ENCODE data around the gene SATB2. TPM values are rescaled to one million over a fixed set of nuclear protein-coding genes. Genes with fewer than 3 reads are reported as not detected.
A peak's percentile ranks its signal among the peaks of the same experiment; 100 is the strongest.

SATB2 gene
- polyA plus RNA-seq (2012; rRNA removed): 0.06 and 0.13 TPM in 2 replicates
- 0.10 and 0.17 TPM in 2 replicates for polyA plus RNA-seq (2012; cell fraction: cytosol; rRNA removed)
- polyA plus RNA-seq (2012; cell fraction: nucleus; rRNA removed): 0.30 and 0.55 TPM in 2 replicates

GRCh38 chr2:199457147-199458008, at the start of gene SATB2:
SATB2 (minus strand) TSS chr2:199457939; CDS start chr2:199456037, 1,902 bp downstream.
- Histone ChIP-seq H4K20me1 (ENCODE audit: insufficient read depth) (no peaks in the 10 kb centered on the region), H3K27ac (ENCODE audit: low read depth in 2 of 2, low read length in 1 of 2) (no peak within 1 kb of the TSS), H3K9ac (peak within 1 kb of the TSS; percentile 43; the same call in 1 of the 2 replicates), H3K9me3 (no peaks in the 10 kb centered on the region), H3K27me3 (ENCODE audit: insufficient read depth) (peaks cover 65% of the 10 kb centered on the region), H3F3A (replicated peaks; ENCODE audit: insufficient read depth) (peaks cover 8% of the 10 kb centered on the region), H3K4me2 (peak within 1 kb of the TSS; percentile 93), H3K4me1 (ENCODE audit: control insufficient read depth in 1 of 2, insufficient read depth in 2 of 2, low read depth in 1 of 2, low read length in 1 of 2) (peaks cover 0 to 9% of the 10 kb centered on the region in 2 experiments; a peak in 1 of 4 replicates), H3K4me3 (ENCODE audit: low read depth in 2 of 2, low read length in 1 of 2) (peak within 1 kb of the TSS; percentile 65 to 87), H2AFZ (ENCODE audit: low read depth) (peak within 1 kb of the TSS; percentile 94), H3K36me3 (replicated peaks in 1 of 2; ENCODE audit: control insufficient read depth in 1 of 2, insufficient read depth in 2 of 2, low read length in 1 of 2) (no peaks in the 10 kb centered on the region), H3K9me2 (no peaks in the 10 kb centered on the region), H3K79me2 (ENCODE audit: insufficient read depth) (no peaks in the 10 kb centered on the region)
- DNase-seq: peak; percentile 47
- whole genome bisulfite sequencing (ENCODE audit: low lambda C conversion rate): 2% methylated on average over 40 of the region's 61 CpGs
- TF ChIP-seq FOSL2 (IDR thresholded peaks at IDR 0.05; ENCODE audit: borderline replicate concordance, low read depth) (peak; percentile 36), TCF12 (IDR thresholded peaks at IDR 0.05) (no peak)
- CTCF ChIA-PET: interaction anchor here (0.7 kb wide), 1 partner anchor 13 kb away, joined by 3 read pairs; no protein-coding TSS in a partner anchor
- POLR2A ChIA-PET: no interaction called here

GRCh38 chr2:199505755-199506403, 48.1 kb upstream of the SATB2 start:
- H3K4me1 ChIP-seq (ENCODE audit: control insufficient read depth in 1 of 2, insufficient read depth in 2 of 2, low read depth in 1 of 2, low read length in 1 of 2): no peaks in the 10 kb centered on the region
- H3K9me3 ChIP-seq: no peaks in the 10 kb centered on the region
- POLR2A ChIA-PET: no interaction called here
- TF ChIP-seq RCOR1 (IDR thresholded peaks at IDR 0.05; ENCODE audit: low read length) (no peak), CHD2 (IDR thresholded peaks at IDR 0.05; ENCODE audit: low read length, partially characterized antibody) (no peak), CTCF (IDR thresholded peaks at IDR 0.05) (no peak), PBX3 (IDR thresholded peaks at IDR 0.05) (no peak), RFX5 (IDR thresholded peaks at IDR 0.05; ENCODE audit: low read length) (no peak), FOSL2 (IDR thresholded peaks at IDR 0.05; ENCODE audit: borderline replicate concordance, low read depth) (no peak), RXRA (IDR thresholded peaks at IDR 0.05; ENCODE audit: borderline replicate concordance, low read depth) (no peak)
- WGBS (ENCODE audit: low lambda C conversion rate): 0% methylated on average over 2 of the region's 2 CpGs
- H2AFZ ChIP-seq (ENCODE audit: low read depth): no peak overlapping the region
- H3K27ac ChIP-seq (ENCODE audit: low read depth in 2 of 2, low read length in 1 of 2): no peak overlapping the region
- no peaks in the 10 kb centered on the region for H3K9me2 ChIP-seq
- no peak overlapping the region for H3K4me3 ChIP-seq (ENCODE audit: low read depth in 2 of 2, low read length in 1 of 2)
- H3K4me2 ChIP-seq: no peak overlapping the region
- H4K20me1 ChIP-seq (ENCODE audit: insufficient read depth): no peaks in the 10 kb centered on the region
- H3F3A ChIP-seq (replicated peaks; ENCODE audit: insufficient read depth): no peaks in the 10 kb centered on the region
- H3K36me3 ChIP-seq (replicated peaks in 1 of 2; ENCODE audit: control insufficient read depth in 1 of 2, insufficient read depth in 2 of 2, low read length in 1 of 2): no peaks in the 10 kb centered on the region
- no peaks in the 10 kb centered on the region for H3K79me2 ChIP-seq (ENCODE audit: insufficient read depth)
- no peak overlapping the region for H3K9ac ChIP-seq
- no peak for DNase-seq
- H3K27me3 ChIP-seq (ENCODE audit: insufficient read depth): no peaks in the 10 kb centered on the region; the same call in 1 of the 2 replicates
- CTCF ChIA-PET: no interaction called here
